Putamen (tissue), 1 donor: Measurements from ENCODE around the gene LMF1.

Experiments
- DNase-seq: peaks from one replicate; pipeline ENCODE4 v3.0.0-alpha.2; 2016; ENCODE audit warnings: low spot score

The LMF1 gene

DNA sequence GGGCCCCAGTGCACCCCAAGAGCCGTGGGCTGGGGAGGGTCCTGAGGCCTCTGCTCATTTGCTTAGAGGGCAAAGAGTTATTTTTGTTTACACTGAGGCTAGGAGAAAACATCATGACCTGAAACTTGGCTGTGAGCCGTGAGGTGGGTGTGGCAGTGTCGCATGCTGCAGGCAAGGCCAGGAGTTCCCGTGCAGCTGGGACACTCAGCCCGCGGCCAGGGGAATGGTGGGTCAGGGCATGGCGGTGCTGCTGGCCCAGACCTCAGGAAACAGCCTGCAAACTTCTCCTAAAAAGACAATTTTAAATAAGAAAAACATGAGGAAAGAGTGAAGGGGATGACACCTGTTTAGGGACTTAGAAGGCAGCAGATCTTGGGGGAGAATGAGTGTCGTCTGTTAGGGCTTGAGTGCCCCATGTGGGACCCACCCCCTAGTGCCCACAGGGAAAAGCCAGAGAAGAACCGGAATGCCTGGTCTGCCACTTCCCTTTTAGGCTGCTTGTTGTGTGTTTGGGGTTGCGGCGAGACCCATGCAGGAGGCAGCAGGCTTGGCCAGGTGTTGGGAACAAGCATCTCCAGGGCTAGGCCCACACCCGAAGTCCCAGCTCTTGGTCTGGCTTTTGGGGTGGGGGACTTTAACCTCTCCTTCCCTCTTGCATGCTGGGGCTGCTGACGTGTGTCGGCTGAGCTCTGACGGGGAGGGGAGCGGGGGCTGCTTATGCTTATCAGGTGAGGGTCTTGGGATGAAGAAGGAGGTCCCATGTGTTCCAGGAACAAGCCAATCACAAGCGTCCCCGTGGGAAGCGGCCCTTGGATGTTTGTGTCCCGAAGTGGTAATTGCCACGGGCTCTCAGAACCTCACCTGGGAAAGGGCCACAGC, 89.3 kb downstream of the LMF1 start:
- no peak for DNase-seq

DNA sequence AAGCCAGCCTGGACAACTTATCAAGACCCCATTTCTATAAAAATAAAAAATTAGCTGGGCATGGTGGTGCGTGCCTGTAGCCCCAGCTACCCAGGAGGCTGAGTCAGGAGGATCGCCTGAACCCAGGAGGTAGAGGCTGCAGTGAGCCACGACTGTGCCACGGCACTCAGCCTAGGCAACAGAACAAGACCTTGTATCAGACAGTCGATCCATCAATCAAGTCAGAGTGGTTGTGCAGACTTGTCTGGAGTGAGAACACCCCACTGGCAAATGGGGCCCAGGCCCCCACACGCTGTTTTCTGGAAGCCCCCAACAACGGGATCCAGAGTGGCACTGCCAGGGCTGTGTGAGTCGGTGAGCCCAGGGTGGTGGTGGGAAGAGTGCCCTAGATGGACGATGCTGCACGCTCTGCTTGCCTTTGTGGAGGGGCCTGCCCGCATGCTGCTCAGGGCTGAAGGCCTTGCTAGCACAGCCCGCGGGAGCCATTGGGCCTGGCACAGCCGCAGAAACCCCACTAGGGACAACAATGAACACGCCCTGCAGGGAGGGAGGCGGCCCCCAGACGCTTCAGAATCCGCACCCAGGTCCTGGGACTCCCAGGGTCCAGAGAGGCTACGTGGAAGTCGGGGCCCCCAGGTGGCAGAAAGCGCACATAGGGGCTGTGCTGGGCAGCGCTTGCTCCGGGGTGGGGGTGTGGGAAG, 90.2 kb downstream of the LMF1 start:
- no peak for DNase-seq

DNA sequence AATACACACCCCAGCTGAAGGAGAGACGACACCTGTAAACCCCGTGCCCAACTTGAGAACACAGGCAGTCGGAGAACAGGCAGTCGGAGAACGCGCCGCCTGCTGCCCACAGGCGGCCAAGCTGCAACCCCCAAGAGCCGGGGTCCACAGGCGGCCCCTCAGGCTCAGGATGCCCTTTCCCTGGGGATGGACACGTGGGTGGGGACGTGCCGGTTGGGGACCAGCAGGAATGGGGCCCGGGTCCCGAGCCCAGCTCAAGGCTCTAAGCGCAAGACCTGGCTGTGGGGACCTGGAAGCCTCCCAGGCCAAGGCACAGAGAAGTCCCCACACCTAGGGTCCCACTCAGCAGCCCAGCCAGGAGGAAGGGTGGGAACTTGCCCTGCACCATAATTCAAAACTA, 90.8 kb downstream of the LMF1 start:
- no peak for DNase-seq

GRCh38 chr16:879461-879861, 91.3 kb downstream of the LMF1 start:
- no peak for DNase-seq

DNA sequence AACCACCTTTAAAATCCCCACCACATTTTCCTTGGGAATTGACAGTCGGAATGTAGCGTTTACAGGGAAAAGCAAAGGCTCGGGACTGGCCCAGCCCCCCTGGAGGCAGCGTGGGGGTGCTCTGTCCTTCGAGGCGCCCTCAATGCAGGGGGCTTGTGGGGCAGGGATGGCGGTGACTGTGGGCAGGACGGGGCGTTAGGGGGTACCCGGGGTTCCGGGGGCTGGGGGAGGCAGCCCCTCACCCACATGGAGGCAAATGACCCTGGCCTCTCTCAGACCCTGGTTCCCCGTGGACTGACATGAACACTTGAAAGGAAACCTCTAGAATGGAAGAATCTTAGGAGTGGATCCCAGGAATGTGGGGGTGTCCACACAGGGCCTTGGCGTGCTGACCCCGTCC, 91.9 kb downstream of the LMF1 start:
- DNase-seq = no peak

- DNase-seq = no peak
Measured at GRCh38 chr16:878072-878784, 92.6 kb downstream of the LMF1 start.

- no peak for DNase-seq
Measured at GRCh38 chr16:877242-878071, 93.3 kb downstream of the LMF1 start.

- no peak for DNase-seq
Measured at GRCh38 chr16:876523-877241, 94.1 kb downstream of the LMF1 start.

- DNase-seq = no peak
Measured at GRCh38 chr16:876041-876335, 94.8 kb downstream of the LMF1 start.

DNA sequence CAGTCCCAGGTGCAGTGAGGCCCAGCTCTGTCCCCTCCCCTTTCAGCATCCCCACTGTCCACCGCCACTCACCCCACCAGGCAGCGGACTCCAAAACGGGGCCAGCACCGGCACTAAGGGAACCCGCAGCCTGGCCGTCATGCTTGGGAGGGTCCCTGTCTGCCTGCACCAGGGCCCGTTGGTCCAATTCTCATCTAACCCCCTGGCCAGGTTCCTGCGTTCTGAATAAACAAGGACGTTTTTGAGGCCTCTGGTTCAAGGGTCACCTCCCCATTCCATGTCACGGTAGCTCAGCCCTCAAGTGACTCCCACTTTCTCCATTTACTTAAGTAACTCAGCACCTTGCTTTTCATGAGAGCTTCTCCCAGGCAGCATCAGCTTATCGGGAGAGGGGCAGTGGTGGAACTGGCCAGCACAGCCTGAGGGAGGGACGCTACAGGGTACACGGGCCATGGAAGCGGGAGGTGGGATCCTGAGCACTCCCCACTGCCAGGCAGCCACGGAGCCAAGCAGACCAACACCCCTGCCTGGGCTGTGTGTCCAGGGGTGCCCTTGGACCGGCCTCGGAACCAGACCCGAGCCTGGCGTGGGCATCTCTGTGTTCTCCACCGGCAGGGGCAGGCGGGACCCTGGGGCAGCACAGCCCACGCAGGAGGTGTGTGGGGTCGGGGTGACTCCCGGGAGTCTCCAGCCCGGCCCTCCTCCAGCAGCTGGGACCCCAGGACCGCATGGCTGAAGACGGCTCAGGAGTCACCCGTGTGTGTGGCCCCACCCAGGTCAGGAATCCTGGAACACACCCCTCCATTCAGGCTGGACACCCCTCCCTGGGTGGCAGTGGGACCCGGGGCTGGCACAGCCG, 95.4 kb downstream of the LMF1 start:
- DNase-seq = no peak

DNA sequence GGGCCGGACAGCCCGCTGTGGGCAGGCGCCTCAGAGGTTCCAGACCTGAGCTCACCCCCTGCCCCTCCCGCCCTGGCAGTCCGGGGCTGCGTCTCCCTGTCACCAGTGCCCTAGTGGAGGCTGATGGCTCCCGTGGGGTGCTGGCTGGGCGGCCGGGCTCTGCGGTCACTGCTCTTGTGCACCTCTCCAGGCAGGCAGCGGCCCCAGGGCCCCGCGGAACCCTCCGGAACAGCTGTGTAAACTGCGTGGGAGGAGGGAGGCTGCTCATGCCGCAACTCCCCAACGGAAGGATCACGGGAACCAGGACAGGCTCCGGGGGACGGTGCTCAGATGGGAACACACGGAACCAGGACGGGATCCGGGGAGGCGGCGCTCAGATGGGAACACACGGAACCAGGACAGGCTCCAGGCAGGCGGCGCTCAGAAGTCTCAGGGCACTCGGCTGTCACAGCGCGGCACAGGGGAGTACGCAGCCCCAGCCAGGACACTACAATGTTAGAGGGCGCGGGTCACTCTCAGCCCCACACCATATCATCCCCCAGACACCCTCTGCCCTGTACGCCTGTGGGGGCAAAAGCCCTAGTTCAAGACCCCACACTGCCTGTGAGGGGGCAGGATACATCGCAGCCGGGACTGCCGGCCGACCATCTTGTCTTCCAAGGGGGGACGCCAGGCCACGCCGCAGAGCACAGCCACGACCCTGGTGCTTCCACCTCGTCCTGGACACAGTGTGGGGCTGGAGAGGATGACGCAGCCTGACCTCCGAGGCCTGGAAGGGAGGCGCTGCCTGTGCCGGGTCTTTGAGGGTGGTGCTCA, 96.2 kb downstream of the LMF1 start:
- DNase-seq = no peak

- no peak for DNase-seq
Measured at GRCh38 chr16:873889-874288, 96.9 kb downstream of the LMF1 start.

GRCh38 chr16:873243-873661, 97.5 kb downstream of the LMF1 start:
- DNase-seq = no peak

DNA sequence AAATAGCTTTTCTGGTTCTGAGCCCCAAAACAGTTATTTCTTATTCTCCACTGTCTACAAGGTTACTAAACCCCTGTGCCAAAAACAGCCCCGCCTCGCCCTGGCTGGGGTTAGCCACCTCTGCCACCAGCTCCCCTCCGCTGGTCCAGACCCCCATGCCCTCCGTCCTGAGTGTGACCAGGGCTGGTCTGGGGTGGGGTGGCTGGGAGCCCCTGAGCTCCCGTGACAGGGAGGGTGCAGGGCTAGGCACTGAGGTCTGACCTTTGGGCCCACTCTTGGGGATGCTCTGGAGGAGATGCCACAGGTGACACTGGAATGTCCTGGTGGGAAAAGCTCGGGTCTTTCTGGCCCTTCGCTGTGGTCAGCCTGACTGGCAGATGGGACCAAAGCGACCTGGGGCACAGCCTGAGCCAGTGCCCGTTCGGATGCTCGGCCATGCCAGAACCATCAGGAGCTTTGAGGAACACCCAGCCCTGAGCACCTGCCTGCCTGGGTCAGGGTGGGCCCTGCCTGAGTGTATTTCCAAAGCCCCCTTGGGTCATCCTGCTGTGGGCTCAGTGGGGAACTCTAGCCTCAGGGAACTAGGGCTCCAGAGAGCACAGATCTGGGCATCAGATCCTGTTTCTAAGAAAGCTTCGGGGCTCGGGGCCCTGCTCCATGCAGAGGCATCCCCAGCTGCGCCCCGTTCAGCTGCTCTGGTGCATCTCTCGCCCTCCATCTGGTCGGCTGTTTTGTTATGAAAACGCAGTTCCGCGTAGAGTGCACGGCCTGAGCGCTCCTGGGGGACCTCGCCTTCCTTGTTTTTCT, 98.1 kb downstream of the LMF1 start:
- DNase-seq = no peak

DNA sequence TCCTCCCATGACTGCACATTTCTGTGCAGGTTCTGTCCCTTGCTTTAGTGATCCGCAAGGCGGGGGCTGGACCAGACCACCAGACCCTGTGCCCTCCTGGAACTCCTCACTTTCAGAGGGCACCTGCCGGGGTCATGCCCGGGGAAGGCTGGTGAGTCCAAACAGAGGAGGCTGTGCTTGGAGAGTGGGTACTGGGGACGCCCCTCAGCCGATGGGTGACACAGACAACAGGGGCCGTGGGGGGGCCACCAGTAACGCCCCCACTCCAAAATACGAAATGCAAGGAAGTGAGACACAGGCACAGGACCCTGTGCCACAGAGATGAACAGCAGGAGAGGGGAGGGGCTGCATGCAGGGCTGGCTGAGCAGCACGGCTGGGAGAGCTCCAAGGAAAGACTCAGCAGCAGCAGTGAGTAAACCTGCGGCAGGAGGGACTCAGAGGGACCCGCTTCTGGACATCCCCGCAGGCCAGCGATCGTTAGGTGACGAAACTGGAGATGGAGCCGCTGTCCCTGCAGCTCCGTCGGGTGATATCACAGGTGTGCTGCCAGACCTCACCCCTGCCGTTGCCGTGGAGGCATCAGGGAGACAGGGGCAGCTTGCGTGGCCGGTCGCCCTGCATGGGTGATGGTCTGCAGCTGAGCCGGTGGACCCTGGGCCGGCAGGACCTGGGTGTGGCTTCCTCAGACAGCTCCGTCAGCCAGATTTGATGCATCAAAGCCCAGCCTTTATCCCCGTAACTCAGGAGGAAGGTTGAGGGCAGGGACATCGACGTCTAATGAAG, 99.0 kb downstream of the LMF1 start:
- DNase-seq = no peak

- DNase-seq = no peak
Measured at GRCh38 chr16:870856-871561, 99.8 kb downstream of the LMF1 start.
